ENCODE data around the gene TRRAP.

Gene TRRAP

DNA sequence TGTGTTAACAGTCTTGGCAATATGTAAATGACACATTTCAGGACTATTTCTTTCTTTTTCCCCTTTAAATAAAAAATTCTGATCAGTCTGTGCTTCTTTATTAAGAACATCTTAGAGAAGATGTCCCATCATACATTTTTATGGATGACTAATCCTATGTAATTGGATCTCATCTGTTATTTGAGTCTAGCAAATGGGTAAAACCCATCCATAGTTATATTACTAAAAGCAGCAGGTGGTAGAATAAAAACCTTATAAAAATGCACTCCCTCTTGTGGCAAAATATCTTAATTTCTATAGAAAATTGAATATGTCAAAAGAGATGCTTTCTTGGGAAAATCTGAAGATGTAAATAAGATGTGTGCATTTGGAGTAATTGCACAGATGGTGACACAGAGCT, 35.3 kb downstream of the TRRAP start:
- Mint-ChIP-seq H3K27me3 (ENCODE audit: low read depth) (no peaks in the 10 kb centered on the region), H3K4me3 (no peak overlapping the region), H3K4me1 (peaks cover 21% of the 10 kb centered on the region), H3K36me3 (ENCODE audit: low read depth) (peaks cover 67% of the 10 kb centered on the region), H3K27ac (no peak overlapping the region), H3K9me3 (no peaks in the 10 kb centered on the region)
- TF ChIP-seq, protein P1, sequence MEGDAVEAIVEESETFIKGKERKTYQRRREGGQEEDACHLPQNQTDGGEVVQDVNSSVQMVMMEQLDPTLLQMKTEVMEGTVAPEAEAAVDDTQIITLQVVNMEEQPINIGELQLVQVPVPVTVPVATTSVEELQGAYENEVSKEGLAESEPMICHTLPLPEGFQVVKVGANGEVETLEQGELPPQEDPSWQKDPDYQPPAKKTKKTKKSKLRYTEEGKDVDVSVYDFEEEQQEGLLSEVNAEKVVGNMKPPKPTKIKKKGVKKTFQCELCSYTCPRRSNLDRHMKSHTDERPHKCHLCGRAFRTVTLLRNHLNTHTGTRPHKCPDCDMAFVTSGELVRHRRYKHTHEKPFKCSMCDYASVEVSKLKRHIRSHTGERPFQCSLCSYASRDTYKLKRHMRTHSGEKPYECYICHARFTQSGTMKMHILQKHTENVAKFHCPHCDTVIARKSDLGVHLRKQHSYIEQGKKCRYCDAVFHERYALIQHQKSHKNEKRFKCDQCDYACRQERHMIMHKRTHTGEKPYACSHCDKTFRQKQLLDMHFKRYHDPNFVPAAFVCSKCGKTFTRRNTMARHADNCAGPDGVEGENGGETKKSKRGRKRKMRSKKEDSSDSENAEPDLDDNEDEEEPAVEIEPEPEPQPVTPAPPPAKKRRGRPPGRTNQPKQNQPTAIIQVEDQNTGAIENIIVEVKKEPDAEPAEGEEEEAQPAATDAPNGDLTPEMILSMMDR (IDR thresholded peaks at IDR 0.05; ENCODE audit: unreplicated experiment in 3 of 3) = no peak

DNA sequence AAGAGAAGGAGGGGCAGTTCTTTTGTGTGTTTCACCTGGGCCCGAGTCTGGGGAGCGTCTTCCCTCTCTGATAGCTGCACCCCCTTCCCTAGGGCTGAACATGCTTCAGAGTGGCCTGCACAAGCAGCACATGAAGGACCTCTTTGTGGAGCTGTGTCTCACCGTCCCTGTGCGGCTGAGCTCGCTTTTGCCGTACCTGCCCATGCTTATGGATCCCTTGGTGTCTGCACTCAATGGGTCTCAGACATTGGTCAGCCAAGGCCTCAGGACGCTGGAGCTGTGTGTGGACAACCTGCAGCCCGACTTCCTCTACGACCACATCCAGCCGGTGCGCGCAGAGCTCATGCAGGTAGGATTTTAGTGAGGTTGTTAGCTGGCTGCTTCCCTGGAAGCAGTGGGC, 39.0 kb downstream of the TRRAP start:
- H3K36me3 Mint-ChIP-seq (ENCODE audit: low read depth) = peaks cover 80% of the 10 kb centered on the region
- H3K4me1 Mint-ChIP-seq = peaks cover 8% of the 10 kb centered on the region
- H3K4me3 Mint-ChIP-seq = no peak overlapping the region
- H3K27ac Mint-ChIP-seq = no peak overlapping the region
- TF ChIP-seq, protein P1 (IDR thresholded peaks at IDR 0.05; ENCODE audit: unreplicated experiment in 3 of 3) = no peak
- no peaks in the 10 kb centered on the region for H3K27me3 Mint-ChIP-seq (ENCODE audit: low read depth)
- H3K9me3 Mint-ChIP-seq = no peaks in the 10 kb centered on the region

DNA sequence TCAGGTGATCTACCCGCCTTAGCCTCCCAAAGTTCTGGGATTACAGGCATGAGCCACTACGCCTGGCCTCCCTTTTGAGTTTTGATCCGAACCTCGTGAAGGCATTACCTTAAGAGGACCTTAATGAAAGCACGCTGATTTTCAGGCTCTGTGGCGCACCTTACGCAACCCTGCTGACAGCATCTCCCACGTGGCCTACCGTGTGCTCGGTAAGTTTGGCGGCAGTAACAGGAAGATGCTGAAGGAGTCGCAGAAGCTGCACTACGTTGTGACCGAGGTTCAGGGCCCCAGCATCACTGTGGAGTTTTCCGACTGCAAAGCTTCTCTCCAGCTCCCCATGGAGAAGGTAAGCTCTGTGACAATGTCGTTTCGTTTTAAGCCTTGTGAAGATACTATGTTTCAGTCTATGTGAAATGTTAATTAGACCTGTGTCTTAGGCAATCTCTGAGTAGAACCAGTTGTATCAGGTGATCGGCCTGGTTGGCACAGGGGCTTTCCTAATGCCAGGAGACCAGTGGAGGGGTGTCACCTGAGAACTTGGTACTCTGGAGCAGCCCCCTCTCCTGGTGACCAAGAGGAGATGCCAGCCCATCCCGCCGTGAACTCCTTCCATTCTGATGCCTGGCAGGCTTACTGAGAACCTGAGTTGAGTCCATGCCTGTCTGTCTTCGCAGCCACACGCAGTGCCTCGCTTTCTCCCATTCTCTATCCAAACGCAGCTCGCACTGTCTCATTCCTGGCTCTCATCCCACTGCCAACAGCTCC, 43.5 kb downstream of the TRRAP start:
- TF ChIP-seq, protein P1 (IDR thresholded peaks at IDR 0.05; ENCODE audit: unreplicated experiment in 3 of 3) = no peak
- Mint-ChIP-seq H3K27me3 (ENCODE audit: low read depth) (no peaks in the 10 kb centered on the region), H3K36me3 (ENCODE audit: low read depth) (peaks cover 92% of the 10 kb centered on the region), H3K4me3 (no peak overlapping the region), H3K9me3 (no peaks in the 10 kb centered on the region), H3K4me1 (no peaks in the 10 kb centered on the region), H3K27ac (no peak overlapping the region)

DNA sequence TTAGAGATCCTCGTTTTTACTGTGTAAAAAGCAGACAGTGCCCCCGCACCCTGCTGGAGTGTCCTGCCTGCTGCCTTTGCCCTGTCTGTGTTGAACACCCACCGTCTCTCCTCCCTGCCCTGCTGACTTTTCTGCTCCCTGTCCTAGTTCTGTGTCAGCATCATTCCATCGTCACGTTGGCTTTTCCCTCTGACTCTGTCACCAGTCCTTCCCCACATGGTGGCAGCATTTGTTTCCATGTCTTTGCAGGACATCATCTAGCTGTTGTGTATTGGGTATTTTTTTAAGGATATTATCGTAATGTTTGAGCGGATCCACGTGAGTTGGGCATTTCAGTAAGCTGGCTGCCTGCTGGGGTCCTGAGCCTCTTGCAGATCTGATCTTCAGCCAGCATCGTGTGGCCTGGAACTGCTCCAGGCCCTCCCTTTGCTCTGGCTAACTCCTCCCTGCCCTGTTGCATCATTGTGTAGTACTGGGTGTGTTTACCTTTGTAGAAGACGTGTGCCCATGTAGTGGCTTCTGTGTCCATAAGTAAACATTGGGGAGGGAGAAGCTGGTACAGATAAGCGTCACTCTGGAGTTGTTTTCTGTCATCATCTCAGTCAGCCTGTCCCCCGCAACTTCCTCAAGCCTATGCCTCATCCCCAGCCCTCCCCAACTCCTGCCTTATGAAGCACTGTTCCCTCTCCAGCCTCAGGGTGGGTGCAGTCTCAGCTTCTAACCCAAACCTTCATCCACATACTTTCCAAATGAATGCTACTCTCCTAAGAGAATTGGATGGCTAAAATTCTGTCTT, 44.3 kb downstream of the TRRAP start:
- Mint-ChIP-seq H3K27ac (peak overlapping the region in 1 of 3 experiments; percentile 41), H3K36me3 (ENCODE audit: low read depth) (peaks cover 92% of the 10 kb centered on the region), H3K4me1 (no peaks in the 10 kb centered on the region), H3K4me3 (no peak overlapping the region), H3K27me3 (ENCODE audit: low read depth) (no peaks in the 10 kb centered on the region), H3K9me3 (no peaks in the 10 kb centered on the region)
- TF ChIP-seq, protein P1 (IDR thresholded peaks at IDR 0.05; ENCODE audit: unreplicated experiment in 3 of 3) = no peak

DNA sequence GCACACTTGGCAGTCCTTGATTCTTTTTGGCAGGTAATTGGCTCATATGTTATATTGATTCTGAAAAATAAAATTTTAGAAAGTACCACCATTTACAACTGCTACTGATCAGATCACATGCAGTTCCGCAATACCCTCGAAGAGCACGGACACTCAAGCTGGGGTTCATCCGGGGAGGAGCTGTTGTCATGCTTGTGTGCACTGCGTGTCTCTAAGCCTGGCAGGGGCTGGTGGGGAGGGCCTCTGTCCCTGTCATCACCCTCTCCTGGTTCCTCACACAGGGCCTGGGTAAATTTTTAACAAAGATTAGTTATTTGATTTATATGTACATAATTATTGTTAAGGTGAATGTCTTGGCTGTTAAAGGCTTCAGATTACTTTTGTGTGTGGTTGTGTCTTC, 45.2 kb downstream of the TRRAP start:
- H3K4me1 Mint-ChIP-seq = no peaks in the 10 kb centered on the region
- TF ChIP-seq, protein P1 (IDR thresholded peaks at IDR 0.05; ENCODE audit: unreplicated experiment in 3 of 3) = no peak
- peak overlapping the region in 1 of 3 experiments; percentile 41 for H3K27ac Mint-ChIP-seq
- H3K27me3 Mint-ChIP-seq (ENCODE audit: low read depth) = no peaks in the 10 kb centered on the region
- H3K9me3 Mint-ChIP-seq = no peaks in the 10 kb centered on the region
- no peak overlapping the region for H3K4me3 Mint-ChIP-seq
- peaks cover 95% of the 10 kb centered on the region for H3K36me3 Mint-ChIP-seq (ENCODE audit: low read depth)

All from nephron (organoid).